Hematopoietic multipotent progenitor cell treated with erythropoietin and hydrocortisone succinate and interleukin-3 and kit ligand, for 17 days (in vitro differentiated cells): ENCODE data around the gene PTPRN2.

ENCODE experiments used
- DNase-seq: peaks from one replicate; pipeline ENCODE4 v3.0.0-alpha.2; 2015; ENCODE audit warnings: low spot score

The PTPRN2 gene

DNA sequence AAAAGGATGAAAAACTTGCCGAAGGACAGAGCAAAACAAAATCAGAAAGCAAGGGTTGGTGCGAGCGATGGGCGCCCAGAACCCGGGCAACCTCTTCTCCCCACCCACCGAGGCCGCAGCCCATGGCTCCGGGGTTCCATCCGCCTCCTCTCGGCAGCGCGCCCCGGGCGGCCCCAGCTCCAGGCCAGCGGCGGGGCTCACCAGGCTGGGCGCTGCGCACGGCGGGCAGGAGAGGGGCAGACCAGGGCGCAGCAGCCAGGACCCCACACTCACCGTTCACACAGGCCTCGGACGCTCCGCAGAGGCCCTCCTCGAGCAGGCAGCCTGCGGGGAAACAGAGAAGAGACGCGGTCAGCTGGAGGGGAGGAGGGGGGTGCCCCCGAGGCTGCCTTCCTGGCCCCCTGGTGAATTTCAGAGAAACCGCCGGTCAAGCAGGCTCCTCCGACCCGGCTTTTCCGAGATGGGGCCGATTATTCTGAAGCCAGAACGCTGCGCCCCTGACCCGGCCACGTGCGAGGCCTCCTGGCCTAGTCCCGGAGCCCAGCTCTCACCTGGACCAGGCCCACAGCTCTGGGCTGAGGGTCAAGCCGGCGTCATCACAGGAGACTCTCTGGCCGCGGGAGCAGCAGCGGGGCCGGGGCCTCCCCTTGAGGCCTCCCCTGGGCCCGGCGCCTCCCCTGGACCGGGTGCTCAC lies 98.0 kb downstream of the PTPRN2 start:
- no peak for DNase-seq

DNA sequence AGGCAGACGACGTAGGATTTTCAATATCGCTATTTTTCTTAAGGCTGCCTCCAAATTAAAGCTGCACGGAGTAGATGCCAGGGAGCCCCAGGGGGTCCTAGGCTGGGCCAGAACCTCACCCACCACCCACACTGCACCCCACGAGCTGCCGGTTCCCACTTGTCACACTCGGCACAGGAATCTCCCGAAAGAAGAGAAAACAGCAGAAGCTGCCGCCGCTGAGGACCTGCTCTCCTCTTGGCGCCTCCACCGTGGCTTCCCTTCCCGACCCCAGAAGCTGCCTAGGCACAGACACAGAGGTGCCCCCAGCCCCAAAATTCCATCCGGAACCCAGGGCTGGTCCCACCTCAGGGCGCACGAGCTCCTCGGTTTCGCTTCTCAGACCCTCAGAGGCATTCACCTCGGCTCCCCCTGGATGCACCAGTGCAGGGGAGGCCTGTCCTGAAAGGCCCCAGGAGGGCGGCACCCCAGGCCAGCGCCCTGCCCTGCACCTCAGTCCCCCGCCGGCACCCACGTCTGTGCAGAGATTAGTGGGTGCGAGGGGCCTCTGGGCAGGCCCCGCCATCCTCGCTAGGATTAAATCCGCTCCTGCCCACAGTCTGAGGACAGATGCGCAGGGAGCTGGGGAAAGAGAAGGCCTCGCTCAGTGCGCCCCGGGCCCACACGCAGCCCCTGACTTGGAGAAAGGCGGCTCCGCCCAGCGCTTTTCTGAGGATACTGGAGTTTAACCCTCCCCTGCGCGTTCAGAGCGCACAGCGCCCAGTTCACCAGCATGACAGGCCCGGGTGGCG lies 99.2 kb downstream of the PTPRN2 start:
- DNase-seq: no peak

DNA sequence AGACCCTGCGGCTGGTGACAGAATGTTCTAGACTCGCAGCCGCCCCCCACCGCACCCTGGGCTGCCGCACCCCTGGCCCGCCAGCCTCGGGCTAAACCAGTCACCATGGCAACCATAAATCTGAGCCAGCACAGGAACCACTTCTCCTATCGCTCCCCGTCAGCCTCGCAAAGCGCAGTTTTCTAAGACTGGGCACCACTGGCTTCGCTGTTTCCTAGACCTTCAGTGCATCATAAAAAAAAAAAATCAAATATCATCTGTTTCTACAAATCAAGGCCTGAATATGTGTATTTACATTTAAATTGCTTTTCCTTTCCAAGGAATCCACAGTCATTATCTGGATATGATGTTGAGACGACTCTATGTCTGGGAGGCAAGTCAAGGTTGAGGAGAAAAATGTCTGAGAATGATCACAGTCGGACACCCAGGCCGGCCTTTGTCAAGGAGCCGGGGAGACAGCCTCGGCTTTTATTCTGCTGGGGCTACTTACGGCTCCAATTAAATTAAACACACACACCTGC lies 99.9 kb downstream of the PTPRN2 start:
- no peak for DNase-seq

DNA sequence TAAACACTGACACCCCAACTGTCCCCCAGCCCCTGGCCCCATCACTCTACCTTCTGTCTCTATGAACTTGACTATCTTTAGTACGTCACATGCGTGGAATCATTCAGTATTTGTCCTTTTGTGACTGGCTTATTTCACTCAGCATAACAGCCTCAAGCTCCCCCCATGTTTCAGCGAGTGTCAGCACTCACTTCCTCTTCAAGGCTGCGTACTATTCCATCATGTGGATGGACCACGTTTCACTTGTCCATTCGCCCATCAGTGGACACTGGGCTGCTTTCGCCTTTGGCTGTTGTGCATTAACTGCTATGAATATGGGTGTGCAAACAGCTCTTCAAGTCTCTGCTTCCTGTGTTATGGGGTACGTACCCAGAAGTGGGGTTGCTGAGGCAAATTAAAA lies 100.7 kb downstream of the PTPRN2 start:
- no peak for DNase-seq

DNA sequence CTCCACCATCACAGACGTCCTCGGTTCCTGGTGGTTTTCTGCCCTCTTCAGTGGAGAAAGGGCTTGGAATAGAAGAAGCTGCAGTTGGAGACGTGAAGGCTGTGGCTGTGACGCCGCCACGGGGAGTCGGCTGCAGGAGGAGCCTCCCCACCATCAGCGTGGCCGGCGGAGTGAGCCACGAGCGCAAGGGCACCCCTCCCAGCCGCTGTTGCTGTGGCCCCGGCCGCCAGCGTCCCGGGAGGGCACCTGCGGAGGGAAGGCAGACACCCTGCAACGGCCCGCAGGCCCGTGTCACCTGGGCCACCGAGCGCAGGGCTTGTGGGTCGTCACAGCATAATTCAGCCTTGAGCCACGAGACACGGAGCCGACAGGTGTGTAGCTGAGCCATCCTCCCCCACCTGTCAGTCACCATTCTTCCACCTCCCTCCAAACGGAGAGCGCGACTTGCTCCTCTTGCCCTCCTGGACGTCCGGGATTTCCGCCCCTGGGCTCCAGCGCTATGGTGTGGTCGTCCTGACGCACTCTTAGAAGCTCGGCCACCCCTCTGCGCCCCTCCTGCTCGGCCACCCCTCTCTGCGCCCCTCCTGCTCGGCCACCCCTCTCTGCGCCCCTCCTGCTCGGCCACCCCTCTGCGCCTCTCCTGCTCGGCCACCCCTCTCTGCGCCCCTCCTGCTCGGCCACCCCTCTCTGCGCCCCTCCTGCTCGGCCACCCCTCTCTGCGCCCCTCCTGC lies 102.7 kb downstream of the PTPRN2 start:
- DNase-seq: no peak

DNA sequence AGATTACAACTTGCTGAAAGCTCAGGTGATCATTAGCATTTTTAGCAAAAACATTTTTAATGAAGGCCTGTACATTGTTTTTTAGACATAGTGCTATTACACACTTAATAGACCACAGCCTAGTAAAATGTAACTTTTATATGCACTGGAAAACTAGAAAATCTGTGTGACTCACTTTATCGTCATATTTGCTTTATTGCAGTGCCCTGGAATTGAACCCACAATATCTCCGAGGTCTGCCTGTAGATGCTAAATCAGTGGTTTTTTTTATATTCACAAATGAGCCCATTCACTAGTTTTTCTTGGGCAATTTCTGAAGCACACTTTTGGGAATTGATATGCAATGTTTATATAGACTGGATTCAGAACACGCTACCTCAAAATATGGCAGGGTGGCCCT lies 105.1 kb downstream of the PTPRN2 start:
- DNase-seq: no peak

DNA sequence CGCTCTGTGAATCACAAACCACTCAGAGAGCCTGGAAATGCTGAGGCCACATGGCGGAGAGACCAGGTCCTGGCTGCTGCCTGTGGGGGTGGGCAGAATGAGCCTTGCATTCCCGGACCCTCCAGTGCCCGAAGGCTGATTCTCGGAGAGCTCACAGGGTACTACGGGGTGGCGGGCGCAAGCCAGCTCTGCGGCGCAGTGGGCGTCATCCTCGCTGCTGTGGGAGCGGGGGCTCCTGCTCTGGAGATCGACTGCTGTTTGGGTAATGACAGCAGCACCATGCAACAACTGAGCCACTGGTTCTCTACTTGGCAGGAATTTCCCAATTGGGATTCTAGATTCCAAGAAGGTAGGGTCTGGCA lies 108.0 kb downstream of the PTPRN2 start:
- DNase-seq: no peak

DNA sequence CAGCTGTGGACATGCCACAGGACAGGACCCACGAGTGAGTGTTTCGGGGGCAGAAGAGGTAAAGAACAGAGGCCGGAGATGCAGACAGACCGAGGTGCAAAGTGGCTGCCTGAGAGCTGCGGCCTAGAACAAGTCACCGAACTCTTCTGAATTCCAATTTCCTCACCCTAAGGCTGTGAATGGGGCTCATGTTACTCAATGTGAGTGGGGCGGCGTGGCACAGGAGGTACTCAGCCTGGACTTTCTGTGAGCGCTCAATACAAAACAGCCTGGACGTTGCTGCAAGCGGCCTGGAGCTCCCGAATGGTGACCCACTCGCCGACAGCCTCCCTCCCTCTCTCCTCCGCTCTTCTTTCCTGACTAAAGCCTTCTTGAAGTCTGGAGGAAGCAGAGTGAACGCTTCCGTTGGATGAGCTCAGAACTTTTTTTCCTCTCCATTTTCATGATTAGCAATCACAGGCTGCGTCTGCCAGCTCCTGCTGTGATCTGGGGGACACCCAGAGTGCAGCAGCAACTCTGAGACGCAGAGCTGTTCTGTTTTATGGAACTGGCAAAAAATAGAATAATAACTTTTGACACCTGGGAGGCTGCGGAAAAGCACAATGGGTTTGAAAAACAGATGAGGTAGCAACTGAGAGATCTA lies 108.5 kb downstream of the PTPRN2 start:
- no peak for DNase-seq

DNA sequence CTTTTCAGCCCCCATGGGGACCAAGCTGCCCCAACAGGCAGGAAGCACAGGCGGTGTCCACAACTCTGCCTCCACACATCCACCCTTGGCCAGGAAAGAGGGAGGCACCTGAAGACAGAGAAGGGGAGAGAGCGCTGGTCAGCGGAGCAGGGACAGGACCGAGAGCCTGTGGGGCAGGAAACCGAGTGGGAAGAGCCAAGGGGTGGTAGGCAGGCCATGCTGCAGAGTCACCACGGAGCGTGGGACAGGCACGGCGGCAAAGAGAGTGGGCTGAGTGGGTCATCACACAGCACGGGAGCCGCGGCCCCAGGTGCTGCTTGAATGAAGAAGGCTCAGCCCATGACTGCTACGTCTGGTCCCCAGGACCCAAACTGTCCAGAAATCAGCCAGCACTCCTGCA lies 109.8 kb downstream of the PTPRN2 start:
- DNase-seq: no peak

DNA sequence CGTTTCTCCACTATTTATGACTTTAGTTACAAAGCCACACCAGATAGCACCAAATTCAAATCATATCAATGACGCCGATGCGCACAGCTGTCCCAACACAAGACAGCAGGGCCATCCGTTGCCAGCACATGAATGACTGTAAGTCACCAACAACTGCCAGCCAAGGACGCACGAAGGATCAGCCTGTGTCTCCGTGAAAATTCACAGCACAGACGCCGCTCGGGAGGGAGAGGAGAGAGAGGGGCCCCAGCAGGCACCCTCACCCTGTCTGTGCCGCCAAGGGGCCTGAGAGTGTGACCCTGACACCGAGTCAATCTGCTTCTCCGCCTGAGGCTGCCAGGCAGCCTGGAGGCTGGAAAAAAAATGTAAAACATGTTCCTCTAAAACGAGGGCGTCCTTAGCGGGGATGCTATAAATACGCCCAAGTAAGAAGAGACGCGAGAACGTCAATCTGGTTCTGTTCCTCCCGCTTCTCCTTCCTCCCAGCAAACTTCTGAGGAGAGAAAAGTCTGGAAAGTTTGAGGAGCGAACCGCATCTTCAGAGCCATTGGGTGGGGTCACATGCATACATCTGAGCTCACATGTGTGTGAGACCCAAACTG lies 111.2 kb downstream of the PTPRN2 start:
- DNase-seq: no peak

DNA sequence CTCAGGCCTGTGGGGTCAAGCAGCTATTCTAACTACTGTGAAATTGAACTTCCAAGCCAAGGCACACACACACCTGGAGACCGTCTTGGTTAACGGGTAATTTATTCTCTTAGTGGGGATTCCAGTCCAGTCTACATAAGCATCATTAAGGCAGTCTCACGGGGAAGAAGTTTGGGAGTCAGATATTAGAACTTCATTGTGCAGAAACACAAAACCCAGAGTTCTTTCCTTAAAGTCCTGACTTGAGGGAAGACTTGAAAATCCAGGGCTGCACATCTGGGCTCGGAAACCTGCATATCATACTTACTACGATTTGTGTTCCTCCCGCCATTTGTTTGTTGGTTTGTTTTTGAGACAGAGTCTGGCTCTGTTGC lies 112.0 kb downstream of the PTPRN2 start:
- DNase-seq: no peak

DNA sequence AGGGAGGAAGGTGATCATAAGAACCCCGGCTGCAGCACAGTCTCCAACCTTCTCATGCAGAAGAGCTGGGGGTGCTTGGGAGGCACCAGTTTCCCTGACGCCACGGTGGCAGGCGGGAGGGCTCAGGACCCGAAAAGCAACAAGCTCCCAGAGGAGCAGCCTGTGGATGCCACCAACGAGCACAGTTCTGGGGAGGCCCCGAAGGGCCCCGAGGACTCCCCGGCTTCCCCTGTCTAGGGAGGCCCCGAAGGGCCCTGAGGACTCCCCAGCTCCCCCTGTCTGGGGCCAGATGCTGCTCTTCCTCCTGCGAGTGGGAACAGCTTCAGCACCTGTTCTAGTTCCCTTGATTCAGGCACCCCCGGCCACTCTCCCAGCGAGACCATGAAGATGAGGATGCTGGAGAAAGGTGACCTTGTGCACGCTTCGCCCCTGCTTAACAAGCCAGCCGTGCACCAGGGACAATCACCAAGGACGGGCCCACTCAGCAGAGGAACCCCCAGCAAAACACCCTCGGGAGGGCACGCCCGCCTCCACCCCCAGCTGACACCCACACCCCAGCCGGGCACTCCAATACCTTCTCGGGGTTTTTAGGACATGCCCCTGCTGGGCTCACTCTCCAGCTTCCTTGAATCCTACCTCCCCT lies 112.5 kb downstream of the PTPRN2 start:
- no peak for DNase-seq

DNA sequence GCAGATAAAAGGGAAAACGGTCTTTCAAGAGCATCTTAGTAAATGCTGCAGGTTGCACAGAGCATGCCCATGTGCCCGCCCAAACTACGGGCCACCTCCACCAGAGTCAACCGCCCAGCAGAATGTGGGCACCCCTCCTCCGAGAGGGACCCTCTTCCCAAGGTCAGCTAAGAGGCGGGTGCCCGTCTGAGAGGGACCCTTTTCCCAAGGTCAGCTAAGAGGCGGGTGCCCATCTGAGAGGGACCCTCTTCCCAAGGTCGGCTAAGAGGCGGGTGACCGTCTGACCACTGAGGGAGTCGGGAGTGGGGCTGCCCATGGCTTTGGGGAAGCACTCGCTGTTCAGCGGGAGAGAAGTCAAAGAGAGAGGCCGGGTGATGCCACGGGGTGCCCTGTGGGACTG lies 113.1 kb downstream of the PTPRN2 start:
- DNase-seq: no peak

DNA sequence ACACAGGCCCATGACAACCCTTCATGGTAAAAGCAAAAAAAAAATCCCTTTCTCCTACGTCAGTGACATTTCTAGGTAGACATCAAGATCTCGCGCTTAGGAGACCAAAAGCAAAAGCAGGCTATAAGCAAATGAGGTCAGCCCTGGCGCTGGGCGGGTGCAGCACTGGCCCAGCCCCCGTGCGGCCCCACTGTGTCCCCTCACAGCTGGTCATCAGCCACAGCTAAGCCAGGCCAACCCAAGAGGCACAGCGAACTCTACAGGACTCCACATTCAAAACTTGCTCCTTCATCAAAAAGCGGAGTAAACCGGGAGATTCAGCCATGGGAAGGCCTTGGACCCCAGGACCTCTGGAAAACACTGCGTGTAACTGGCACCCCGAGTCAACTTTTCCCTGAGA lies 113.7 kb downstream of the PTPRN2 start:
- no peak for DNase-seq

DNA sequence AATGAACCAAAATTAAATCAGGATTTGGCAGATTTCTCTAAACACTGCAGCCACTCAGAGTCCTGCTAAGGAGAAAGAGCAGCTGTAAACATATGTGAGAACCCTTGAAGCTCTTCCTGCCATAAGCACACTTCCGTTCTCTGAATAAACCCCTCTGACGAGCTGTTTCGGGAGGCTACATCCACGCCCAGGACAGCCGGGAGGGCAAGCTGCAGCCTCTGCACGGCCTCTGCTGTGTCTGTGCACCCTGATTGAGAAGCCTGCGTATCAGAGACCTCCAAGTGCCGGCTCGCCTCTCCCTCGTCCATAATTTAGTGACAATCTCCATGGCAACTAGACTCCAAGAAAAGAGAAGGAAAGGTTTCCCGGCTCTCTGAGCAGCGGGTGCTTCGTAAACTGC lies 114.4 kb downstream of the PTPRN2 start:
- no peak for DNase-seq

DNA sequence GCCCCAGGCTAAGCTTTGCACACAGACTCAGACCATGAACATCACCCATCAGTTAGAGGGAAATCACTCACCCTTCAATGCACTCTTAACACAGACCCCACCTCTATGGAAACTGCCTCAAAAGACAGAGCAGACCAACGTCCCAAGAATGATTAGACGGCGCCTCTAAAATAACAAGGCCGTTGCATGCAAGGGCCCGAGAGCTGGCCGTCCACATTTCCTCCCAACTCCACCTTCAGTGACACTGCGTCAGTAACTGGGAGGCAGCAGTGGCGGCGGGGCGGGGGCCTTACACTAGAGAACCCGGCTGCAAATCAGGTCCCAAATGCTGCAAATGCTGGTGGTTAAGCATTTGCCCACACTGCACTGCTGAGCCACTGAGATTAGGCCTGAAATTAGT lies 115.0 kb downstream of the PTPRN2 start:
- no peak for DNase-seq

DNA sequence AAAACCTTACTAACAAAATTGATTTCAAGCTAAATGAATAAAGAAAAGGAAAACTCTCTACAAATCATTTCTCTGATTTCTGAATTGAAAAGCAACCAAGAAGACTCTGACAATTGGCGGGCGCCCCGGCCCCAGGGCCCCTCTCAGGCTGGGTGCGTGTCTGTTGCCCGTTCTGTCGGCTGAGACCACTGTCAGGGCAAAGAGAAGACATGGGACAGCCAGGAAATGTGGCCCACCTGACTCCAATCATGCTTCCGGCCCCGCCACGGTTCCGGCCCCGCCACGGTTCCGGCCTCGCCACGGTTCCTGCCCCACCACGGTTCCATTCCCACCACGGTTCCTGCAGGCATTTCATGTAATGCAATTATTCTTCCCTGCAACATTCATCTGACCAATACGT lies 115.9 kb downstream of the PTPRN2 start:
- DNase-seq: no peak

DNA sequence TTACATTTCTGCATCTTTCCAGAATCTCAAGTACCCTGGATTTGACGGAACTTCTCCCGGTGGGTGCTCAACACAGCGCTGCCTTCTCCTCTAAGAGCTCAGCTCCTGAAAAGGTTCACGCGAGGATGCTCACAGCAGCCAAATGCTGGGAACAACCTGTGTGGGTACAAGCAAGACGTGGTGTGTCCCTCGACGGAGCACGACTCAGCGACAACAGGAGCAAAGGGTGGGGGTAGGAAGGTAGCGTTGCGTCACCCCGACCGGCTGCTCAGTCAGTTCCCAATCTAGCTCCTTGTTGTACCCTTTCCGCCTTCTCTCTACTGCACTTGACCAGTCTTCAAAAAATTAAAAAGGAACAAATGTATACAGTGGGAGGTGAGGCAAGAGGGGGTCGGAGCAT lies 117.3 kb downstream of the PTPRN2 start:
- no peak for DNase-seq

DNA sequence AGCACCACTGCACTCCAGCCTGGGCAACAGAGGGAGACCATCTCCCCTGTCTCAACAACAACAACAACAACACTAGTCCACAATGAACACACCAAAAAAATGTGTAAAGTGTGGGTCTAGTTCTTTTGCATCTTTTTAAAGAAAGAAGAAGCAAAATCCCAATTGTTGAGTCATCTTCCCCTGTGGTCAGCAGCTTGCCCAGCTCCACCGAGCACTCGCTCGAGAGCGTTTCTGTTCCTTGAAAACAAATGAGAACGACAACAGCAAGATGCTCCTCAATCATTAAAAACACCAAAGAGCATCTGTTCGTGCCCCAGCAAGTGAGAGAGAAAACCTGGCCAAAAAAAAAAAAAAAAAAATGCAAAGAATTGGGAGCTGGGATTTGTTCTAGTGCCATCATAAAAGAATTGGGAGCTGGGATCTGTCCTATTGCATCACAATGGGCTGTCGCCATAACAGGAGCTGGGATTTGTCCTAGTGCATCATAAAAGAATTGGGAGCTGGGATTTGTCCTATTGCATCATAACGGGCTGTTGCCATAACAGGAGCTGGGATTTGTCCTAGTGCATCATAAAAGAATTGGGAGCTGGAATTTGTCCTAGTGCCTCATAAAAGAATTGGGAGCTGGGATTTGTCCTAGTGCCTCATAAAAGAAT lies 118.1 kb downstream of the PTPRN2 start:
- DNase-seq: no peak

DNA sequence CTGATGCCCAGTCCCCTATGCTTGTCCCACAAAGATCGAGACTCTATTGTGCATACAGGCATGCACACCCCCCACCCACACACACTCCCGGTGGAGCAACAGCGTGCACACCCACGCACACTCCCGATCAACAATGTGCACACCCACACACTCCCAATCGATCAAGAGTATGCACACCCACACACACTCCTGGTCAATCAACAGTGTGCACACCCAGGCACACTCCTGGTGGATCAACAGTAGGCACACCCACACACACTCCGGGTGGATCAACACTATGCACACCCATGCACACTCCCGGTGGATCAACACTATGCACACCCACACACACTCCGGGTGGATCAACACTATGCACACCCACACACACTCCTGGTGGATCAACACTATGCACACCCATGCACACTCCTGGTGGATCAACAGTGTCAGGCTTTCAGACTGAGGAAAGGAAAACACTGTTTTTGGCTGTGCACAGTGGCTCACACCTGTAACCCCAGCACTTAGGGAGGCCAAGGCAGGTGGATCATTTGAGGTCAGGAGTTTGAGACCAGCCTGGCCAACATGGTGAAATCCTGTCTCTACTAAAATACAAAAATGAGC lies 118.8 kb downstream of the PTPRN2 start:
- no peak for DNase-seq

DNA sequence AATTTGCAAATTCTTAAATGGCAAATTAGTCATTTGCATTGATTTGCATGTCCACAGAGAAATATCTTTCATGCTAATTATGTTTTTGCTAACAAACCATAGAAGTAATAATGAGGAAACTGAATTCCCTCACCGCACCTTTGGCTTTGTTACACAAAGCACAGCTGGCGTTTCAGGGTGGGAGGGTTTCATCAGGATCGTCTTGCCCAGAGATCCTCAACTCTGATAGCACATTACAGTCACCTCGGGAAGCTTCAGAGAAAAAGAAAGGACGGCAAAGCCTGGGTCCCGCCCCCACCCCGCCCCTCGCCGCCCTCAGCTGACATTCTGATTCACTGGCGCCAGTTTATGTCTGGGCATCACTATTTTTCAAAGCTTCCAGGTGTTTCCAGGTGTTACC lies 119.4 kb downstream of the PTPRN2 start:
- DNase-seq: no peak
